ENCODE measurements around the gene ATP9B. TPM values are rescaled to one million over a fixed set of nuclear protein-coding genes. Genes with fewer than 3 reads are reported as not detected.

The ATP9B gene
- total RNA-seq, 1 experiment from 2014 or later, result 20.9 TPM

GRCh38 chr18:79104137-79104536 lies 34.9 kb downstream of the ATP9B start:
- Mint-ChIP-seq H3K27ac (peak overlapping the region in 1 of 3 experiments; percentile 6; a peak in 1 of 7 replicates), H3K9me3 (peaks cover 0 to 2% of the 10 kb centered on the region in 2 experiments; a peak in 1 of 5 replicates), H3K36me3 (ENCODE audit: insufficient read depth in 1 of 3, low read depth in 3 of 3) (peaks cover 5 to 14% (median 6%) of the 10 kb centered on the region in 3 experiments; a peak in 6 of 7 replicates), H3K4me1 (peaks cover 9 to 11% of the 10 kb centered on the region in 2 experiments), H3K27me3 (ENCODE audit: low read depth) (no peaks in the 10 kb centered on the region), H3K4me3 (no peak overlapping the region)
- H2BK120ac ChIP-seq (ENCODE audit: low read depth, low read length, poor library complexity, severe bottlenecking), result no peak overlapping the region
- H3K18ac ChIP-seq (ENCODE audit: insufficient read length, low read depth, low read length), result no peak overlapping the region
- H4K91ac ChIP-seq (ENCODE audit: insufficient read length, low read depth, low read length), result no peak overlapping the region
- H4K8ac ChIP-seq (replicated peaks; ENCODE audit: insufficient read length, low read depth, low read length), result no peak overlapping the region
- H3K4ac ChIP-seq (ENCODE audit: low read depth, low read length), result no peak overlapping the region
- no peaks in the 10 kb centered on the region for H3K9me3 ChIP-seq (ENCODE audit: control insufficient read depth, low read depth, low read length)
- H3K14ac ChIP-seq (ENCODE audit: insufficient read depth, low read length), result no peak overlapping the region
- no peak overlapping the region for H2BK20ac ChIP-seq (ENCODE audit: low read depth, low read length, poor library complexity, severe bottlenecking)
- WGBS (ENCODE audit: extremely low coverage, insufficient read length, low lambda C conversion rate), result no CpG with 5 or more reads among the region's 2 CpGs
- no peaks in the 10 kb centered on the region for H3K4me1 ChIP-seq (ENCODE audit: insufficient read depth, low read length)
- no peak overlapping the region for H3K23ac ChIP-seq (ENCODE audit: insufficient read length, low read depth, low read length)
- no peak overlapping the region for H2AK5ac ChIP-seq (ENCODE audit: insufficient read length, low read length)
- no peak for TF ChIP-seq CTCF (conservative IDR thresholded peaks at IDR 0.05)
- H2BK5ac ChIP-seq (ENCODE audit: insufficient read length, low read length), result no peak overlapping the region
- no peak overlapping the region for H3K9ac ChIP-seq (ENCODE audit: extremely low read depth, insufficient read length, low read length)
- no peak overlapping the region for H2BK12ac ChIP-seq (ENCODE audit: insufficient read length, low read depth, low read length)
- no peak overlapping the region for H2BK15ac ChIP-seq (ENCODE audit: low read depth, low read length)
- H3K27ac ChIP-seq (ENCODE audit: insufficient read length, low read depth, low read length), result no peak overlapping the region
- no peaks in the 10 kb centered on the region for H3K27me3 ChIP-seq (ENCODE audit: insufficient read depth, low read length)
- no peak overlapping the region for H4K5ac ChIP-seq (ENCODE audit: insufficient read length, low read depth, low read length)
- no peak overlapping the region for H2AFZ ChIP-seq (ENCODE audit: low read length)
- DNase-seq, result no peak
- no peak overlapping the region for H3T11ph ChIP-seq (ENCODE audit: low read length)
- H3K79me2 ChIP-seq (ENCODE audit: insufficient read depth, low read length), result no peaks in the 10 kb centered on the region; the same call in 1 of the 2 replicates
- no peaks in the 10 kb centered on the region for H3K23me2 ChIP-seq (ENCODE audit: insufficient read length, low read depth, low read length, poor library complexity, severe bottlenecking)
- peaks cover 8% of the 10 kb centered on the region for H3K79me1 ChIP-seq (ENCODE audit: insufficient read depth, low read depth, low read length, poor library complexity, severe bottlenecking)
- H3K4me2 ChIP-seq (ENCODE audit: insufficient read depth, insufficient read length, low read length), result no peak overlapping the region
- H4K20me1 ChIP-seq (ENCODE audit: control insufficient read depth, insufficient read depth, insufficient read length), result no peaks in the 10 kb centered on the region
- H3K56ac ChIP-seq (ENCODE audit: insufficient read length, low read depth, low read length), result no peak overlapping the region
